ENCODE data around the gene TMEM120B. TPM values are rescaled to one million over a fixed set of nuclear protein-coding genes. Genes with fewer than 3 reads are reported as not detected.

TMEM120B gene
- total and polyA plus RNA-seq, 2 of the 4 experiments (the other 2 are of a cell fraction), result 10.6 to 18.4 TPM

DNA sequence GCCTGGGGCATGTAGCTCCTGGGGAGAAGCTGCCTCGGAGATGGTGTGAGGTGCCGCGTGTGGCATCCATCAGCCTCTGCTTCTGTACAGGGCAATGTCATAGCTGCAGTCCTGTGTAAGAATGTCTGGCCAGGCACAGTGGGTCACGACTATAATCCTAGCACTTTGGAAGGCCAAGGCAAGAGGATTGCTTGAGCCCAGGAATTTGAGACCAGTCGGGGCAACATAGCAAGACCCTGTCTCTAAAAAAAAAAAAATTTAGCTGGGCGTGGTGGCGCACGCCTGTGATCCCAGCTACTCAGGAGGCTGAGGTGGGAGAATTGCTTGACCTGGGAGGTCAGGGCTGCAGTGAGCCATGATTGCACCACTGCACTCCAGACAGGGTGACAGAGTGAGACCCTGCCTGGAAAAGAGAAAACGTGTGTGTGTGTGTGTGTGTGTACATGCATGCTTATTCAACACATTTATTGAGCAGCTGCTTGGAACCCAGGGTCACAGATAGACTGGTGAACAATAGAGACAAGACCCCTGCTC is 56.8 kb downstream of the TMEM120B start:
- DNase-seq (no peak), ATAC-seq (ENCODE audit: low read depth) (no peak)
- Histone ChIP-seq H4K5ac (ENCODE audit: low read depth, low read length) (no peak overlapping the region), H3K4me3 (ENCODE audit: insufficient read depth, low read depth, low read length) (no peak overlapping the region), H3K27me3 (ENCODE audit: control insufficient read depth, insufficient read depth, low read length) (no peaks in the 10 kb centered on the region), H3K27ac (ENCODE audit: insufficient read depth, low read length) (no peak overlapping the region), H3K14ac (replicated peaks; ENCODE audit: low read depth, low read length) (no peak overlapping the region), H2AK9ac (replicated peaks; ENCODE audit: low read depth, low read length, poor library complexity) (no peak overlapping the region), H3K56ac (ENCODE audit: extremely low read depth, insufficient read depth, low read length) (no peak overlapping the region), H2BK5ac (ENCODE audit: low read depth, low read length, poor library complexity, severe bottlenecking) (no peak overlapping the region), H3K9me1 (ENCODE audit: insufficient read depth, low read length) (peaks cover 18% of the 10 kb centered on the region), H4K8ac (ENCODE audit: low read depth in 2 of 2, low read length in 2 of 2) (no peak overlapping the region), H3K9me3 (ENCODE audit: control insufficient read depth, insufficient read depth, low read length) (no peaks in the 10 kb centered on the region), H2BK15ac (ENCODE audit: low read depth, low read length) (no peak overlapping the region), H3K9ac (ENCODE audit: low read depth, low read length) (no peak overlapping the region), H3K79me1 (ENCODE audit: low read depth in 1 of 2, low read length in 2 of 2) (peaks cover 0 to 31% of the 10 kb centered on the region in 2 experiments; a peak in 2 of 4 replicates), H3K23ac (ENCODE audit: low read depth, low read length) (no peak overlapping the region), H2AFZ (replicated peaks; ENCODE audit: low read length, poor library complexity) (no peak overlapping the region), H2BK120ac (ENCODE audit: low read depth, low read length) (no peak overlapping the region), H4K20me1 (ENCODE audit: insufficient read depth, low read length) (peaks cover 3% of the 10 kb centered on the region), H4K91ac (ENCODE audit: insufficient read depth, low read depth, low read length) (no peak overlapping the region), H3K18ac (ENCODE audit: low read depth, low read length) (no peak overlapping the region), H3K4me1 (ENCODE audit: control insufficient read depth, insufficient read depth, low read length) (peaks cover 26% of the 10 kb centered on the region), H3K36me3 (ENCODE audit: control insufficient read depth, insufficient read depth, low read length) (peaks cover 2% of the 10 kb centered on the region), H3K4me2 (ENCODE audit: low read depth, low read length) (no peak overlapping the region), H2BK20ac (ENCODE audit: low read depth, low read length) (no peak overlapping the region), H2AK5ac (ENCODE audit: low read depth, low read length) (peak overlapping the region; percentile 24; the same call in 1 of the 2 replicates), H3K4ac (ENCODE audit: low read depth, low read length) (no peak overlapping the region)
- dilution Hi-C loops (cut with HindIII; ENCODE audit: low sequenced_read_pairs, unreplicated experiment), result no loop called here
- no TSS peak for BruUV-seq (replicated peaks)
- in situ Hi-C loops (cut with MboI; ENCODE audit: low sequenced_read_pairs), result no loop called here
- ChIA-PET POLR2A (ENCODE audit: unreplicated experiment) (no interaction called here), CTCF (no interaction called here)
- TF ChIP-seq POLR2A (IDR thresholded peaks at IDR 0.05; ENCODE audit: low read depth, low read length), result no peak
- no peak for TF ChIP-seq MXI1 (IDR thresholded peaks at IDR 0.05; ENCODE audit: borderline replicate concordance, low read depth, low read length)
- TF ChIP-seq RFX5 (IDR thresholded peaks at IDR 0.05; ENCODE audit: low read depth, low read length), result no peak
- no peak for TF ChIP-seq CEBPB (IDR thresholded peaks at IDR 0.05; ENCODE audit: low read depth, low read length)
- TF ChIP-seq RAD21 (IDR thresholded peaks at IDR 0.05; ENCODE audit: low read length), result no peak
- no peak for TF ChIP-seq NFE2L2 (IDR thresholded peaks at IDR 0.05; ENCODE audit: low read depth, low read length)
- TF ChIP-seq MAFK (IDR thresholded peaks at IDR 0.05; ENCODE audit: low read depth, low read length), result no peak
- no peak for TF ChIP-seq SMC3 (IDR thresholded peaks at IDR 0.05; ENCODE audit: low read depth, low read length)
- TF ChIP-seq, protein P1, sequence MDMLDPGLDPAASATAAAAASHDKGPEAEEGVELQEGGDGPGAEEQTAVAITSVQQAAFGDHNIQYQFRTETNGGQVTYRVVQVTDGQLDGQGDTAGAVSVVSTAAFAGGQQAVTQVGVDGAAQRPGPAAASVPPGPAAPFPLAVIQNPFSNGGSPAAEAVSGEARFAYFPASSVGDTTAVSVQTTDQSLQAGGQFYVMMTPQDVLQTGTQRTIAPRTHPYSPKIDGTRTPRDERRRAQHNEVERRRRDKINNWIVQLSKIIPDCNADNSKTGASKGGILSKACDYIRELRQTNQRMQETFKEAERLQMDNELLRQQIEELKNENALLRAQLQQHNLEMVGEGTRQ (IDR thresholded peaks at IDR 0.05; ENCODE audit: low read depth, low read length), result no peak
- TF ChIP-seq BHLHE40 (IDR thresholded peaks at IDR 0.05; ENCODE audit: low read depth, low read length), result no peak
- TF ChIP-seq MAZ (IDR thresholded peaks at IDR 0.05; ENCODE audit: borderline replicate concordance, low read depth, low read length), result no peak
- TF ChIP-seq RCOR1 (IDR thresholded peaks at IDR 0.05; ENCODE audit: insufficient replicate concordance, low read length), result no peak
- TF ChIP-seq, protein P2, sequence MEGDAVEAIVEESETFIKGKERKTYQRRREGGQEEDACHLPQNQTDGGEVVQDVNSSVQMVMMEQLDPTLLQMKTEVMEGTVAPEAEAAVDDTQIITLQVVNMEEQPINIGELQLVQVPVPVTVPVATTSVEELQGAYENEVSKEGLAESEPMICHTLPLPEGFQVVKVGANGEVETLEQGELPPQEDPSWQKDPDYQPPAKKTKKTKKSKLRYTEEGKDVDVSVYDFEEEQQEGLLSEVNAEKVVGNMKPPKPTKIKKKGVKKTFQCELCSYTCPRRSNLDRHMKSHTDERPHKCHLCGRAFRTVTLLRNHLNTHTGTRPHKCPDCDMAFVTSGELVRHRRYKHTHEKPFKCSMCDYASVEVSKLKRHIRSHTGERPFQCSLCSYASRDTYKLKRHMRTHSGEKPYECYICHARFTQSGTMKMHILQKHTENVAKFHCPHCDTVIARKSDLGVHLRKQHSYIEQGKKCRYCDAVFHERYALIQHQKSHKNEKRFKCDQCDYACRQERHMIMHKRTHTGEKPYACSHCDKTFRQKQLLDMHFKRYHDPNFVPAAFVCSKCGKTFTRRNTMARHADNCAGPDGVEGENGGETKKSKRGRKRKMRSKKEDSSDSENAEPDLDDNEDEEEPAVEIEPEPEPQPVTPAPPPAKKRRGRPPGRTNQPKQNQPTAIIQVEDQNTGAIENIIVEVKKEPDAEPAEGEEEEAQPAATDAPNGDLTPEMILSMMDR (conservative IDR thresholded peaks at IDR 0.05; ENCODE audit: low read depth, low read length), result no peak
- no peak for TF ChIP-seq FOS (IDR thresholded peaks at IDR 0.05; ENCODE audit: low read depth, low read length)
- TF ChIP-seq, protein P3, sequence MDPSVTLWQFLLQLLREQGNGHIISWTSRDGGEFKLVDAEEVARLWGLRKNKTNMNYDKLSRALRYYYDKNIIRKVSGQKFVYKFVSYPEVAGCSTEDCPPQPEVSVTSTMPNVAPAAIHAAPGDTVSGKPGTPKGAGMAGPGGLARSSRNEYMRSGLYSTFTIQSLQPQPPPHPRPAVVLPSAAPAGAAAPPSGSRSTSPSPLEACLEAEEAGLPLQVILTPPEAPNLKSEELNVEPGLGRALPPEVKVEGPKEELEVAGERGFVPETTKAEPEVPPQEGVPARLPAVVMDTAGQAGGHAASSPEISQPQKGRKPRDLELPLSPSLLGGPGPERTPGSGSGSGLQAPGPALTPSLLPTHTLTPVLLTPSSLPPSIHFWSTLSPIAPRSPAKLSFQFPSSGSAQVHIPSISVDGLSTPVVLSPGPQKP (IDR thresholded peaks at IDR 0.05; ENCODE audit: borderline replicate concordance, low read depth, low read length), result no peak
- no peak for TF ChIP-seq CHD1 (IDR thresholded peaks at IDR 0.05; ENCODE audit: low read depth, low read length)
- intact Hi-C loops (cut with micrococcal nuclease), result loop anchor here (5.0 kb wide), 1 partner anchor 57 kb away; the partner anchor contains the start of gene TMEM120B
- WGBS, 2 experiments (ENCODE audit: extremely low coverage in 2 of 2, insufficient read length in 1 of 2), result 100% methylated on average over 5 of the region's 9 CpGs; no CpG with 5 or more reads in 1 of the 2 experiments

Data from IMR-90 (cell line).